GM18858 (cell line): ENCODE results near the gene PGBD2.
"Not testable (repeated sequence)": the region's sequence is repeated elsewhere in the genome, so short reads cannot be mapped to it uniquely, and the experiment has no call there.

Source experiments
- ATAC-seq: cut with Tn5 transposase; IDR thresholded peaks from one replicate; pipeline ENCODE4 v1.9.1; 2021; ENCODE audit not compliant: unreplicated experiment

The PGBD2 gene

DNA sequence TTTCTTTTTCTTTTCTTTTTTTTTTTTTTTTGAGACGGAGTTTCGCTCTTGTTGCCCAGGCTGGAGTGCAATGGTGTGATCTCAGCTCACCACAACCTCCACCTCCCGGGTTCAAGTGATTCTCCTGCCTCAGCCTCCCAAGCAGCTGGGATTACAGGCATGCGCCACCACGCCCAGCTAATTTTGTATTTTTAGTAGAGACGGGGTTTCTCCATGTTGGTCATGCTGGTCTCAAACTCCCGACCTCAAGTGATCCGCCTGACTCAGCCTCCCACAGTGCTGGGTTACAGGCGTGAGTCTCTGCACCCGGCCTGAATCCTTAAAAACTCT lies 16.2 kb upstream of the PGBD2 start:
- not testable (repeated sequence) for ATAC-seq

DNA sequence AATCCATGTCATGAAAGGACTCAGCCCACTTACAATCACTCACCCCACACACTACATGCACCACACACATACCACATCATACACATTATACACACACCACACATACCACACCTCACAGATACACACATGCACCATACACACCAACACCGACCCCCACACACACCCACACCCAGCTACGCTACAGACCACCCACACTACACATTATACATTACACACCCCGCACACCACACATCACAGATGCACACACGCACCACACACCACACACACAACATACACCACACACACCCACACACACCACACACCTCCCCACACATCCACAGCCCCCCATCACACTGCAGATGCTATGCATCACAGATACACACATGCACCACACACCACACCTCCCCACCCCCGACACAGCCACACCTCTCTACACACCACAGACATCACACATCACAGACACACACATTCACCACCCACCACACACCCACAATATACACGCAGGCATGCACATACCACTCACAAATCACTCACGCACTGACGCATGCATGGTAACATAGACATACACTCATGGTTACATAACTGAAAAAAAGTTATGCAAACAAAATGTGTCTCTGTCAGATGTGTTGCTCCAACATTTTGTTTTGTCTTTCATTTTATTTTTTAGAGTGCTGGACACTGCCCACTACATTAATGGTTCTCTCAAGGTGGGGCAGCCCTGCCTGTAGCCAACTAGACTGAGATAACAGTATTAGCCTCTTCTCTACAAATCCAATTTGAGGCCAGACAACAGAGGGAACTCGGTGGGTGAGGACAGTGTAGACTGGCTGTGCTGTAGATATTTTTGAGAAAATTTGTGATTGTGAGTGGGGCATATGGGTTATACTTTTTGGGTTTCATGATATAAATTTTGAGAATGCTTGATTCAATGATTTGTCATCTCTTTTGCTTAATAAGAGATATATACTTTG lies 15.2 kb upstream of the PGBD2 start:
- no peak for ATAC-seq

DNA sequence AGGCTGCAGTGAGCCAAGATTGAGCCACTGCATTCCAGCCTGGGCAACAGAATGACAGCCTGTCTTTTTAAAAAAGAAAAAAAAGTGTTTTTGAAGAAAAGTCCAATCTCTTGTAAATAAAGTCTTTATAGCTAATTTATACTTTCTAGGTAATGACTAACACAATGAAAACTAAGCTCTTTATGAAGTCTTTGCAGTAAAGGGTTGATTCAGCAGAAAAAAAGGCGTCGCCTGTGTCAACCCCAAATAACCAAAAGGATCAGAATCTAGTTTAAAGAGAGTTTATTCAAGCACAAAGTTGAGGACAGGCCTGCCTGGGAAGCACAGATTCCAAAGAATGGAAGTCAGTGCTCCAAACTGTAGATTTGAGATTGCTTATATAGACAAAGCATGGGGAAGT lies 14.3 kb upstream of the PGBD2 start:
- ATAC-seq: no peak

DNA sequence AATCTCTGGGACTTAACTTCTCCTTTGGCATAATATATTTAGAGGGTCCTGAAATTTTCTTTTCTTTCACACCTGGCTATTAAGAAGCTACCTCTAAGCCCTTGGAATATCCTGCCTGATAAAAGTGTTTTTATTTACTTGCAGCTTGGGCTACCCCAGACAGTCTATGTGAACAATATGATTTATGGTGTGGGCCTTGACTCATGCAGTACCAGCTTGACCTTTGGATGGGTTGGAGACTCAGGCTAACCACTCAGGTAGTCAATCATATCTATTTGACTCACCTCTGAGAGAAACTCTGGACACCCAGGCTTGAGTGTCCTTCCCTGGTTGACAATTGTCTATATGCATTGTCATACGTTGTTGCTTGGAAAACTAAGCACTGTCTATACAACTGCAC lies 13.4 kb upstream of the PGBD2 start:
- ATAC-seq: no peak

DNA sequence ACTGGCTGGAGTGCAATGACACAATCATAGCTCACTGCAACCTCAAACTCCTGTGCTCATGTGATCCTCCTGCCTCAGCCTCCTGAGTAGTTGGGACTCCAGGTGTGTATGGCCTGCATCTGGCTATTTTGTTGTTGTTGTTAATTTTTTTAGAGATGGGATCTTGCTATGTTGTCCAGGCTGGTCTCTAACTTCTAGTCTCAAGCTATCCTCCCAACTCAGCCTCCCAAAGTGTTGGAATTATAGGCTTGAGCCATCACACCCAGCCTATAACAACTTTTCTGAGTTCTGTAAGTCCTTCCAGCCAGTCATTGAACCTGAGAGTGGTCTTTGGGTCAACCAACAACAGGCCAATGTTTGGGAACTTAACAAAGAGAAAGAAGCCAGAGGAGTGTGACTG lies 11.2 kb upstream of the PGBD2 start:
- no peak for ATAC-seq

DNA sequence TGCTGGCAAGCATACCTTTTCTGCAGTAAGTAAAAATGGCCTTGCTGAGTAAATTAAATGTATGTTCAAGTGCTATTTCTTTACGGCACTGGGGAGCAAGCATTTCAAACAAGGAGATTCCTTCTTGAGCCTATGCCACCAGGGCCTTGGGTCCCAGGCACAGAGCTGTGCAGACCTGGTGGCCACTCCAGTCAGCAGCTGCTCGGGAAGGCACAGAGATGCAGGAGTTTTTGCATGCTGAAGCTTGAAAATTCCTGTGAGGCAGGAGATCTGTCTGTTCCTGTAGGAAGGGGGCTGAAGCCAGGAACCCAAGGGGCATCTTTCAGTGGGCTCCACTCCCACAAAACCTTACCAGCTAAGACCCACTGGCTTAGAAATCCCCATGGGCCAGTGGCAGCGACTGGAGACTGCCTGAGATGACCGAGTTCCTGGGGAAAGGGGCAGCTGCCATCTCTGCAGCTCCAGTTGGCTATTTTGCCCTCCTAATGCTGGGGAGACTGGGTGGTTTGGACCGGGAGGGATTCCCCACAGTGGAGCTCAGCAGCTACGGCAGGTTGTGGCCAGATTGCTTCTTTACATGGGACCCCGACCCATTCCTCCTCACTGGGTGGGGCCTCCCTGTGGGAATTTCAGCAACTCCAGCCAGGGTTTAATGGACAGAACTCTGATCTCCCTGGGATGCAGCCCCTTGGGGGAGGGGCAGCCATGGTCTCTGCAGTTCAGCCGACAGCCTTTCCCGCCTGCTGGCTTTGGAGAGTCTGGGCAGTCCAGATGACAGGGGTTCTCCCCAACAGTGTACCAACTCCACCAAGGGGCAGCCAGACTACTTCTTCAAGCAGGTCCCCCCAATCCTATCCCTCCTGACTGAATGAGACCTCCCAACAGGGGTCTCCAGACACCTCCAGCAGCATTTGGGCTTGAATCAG lies 8.4 kb upstream of the PGBD2 start:
- no peak for ATAC-seq

DNA sequence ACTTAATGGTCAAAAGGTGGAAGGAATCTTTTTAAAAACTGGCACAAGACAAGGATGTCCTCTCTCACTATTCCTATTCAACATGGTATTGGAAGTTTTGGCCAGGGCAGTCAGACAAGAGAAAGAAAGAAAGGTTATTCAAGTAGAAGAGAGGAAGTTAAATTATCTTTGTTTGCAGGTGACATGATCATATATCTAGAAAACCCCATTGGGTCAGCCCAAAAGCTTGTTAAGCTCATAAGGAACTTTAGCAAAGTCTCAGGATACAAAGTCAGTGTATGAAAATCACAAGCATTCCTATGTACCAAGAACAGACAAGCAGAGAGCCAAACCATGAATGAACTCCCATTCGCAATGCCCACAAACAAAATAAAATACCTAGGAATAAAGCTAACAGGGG lies 5.4 kb upstream of the PGBD2 start:
- no peak for ATAC-seq

DNA sequence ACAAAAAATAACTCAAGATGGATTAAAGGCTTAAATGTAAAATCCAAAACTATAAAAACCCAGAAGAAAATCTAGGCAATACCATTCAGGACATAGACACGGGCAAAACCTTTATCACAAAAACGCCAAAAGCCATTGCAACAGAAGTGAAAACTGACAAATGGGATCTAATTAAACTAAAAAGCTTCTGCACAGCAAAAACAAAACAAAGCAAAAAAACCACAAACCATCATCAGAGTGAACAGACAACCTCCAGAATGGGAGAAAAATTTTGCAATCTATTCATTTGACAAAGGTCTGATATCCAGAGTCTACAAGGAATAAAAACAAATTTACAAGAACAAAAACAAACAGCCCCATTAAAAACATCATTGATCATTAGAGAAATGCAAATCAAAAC lies 4.5 kb upstream of the PGBD2 start:
- ATAC-seq: no peak

DNA sequence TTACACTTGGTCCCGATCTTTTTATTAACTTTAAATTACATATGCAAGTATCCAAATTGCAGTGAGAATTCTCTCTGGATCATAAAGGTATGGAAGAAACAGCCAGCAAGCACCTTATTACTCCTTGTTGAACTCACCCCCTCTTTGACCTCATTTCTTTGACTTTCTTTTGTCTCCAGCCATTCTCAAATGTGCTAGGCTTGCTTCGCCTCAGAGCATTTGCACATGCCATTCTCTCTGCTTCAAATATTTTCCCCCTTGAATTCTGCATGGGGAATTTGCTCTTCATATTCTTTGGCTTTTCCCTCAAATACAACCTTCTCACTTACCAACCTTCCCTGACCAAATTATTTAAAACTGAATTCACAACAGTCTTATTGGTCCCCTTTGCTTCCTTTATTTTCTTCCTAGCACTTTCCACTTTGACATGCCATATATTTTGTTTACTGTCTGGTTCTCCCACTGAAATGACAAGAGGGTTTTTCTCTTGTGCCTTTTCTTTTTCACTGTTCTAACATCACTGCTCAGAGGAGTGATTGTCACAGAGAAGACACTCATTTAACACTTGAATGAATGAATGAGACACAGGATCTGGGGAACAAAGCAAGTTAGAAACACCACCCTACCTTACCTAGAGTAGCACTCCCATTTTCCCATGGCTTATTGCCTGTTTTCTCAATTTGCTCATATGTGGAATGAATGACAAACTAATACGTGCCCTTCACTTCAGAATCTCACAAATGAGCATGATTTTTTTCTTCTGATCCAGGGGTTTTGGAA lies 1.4 kb upstream of the PGBD2 start:
- no peak for ATAC-seq

DNA sequence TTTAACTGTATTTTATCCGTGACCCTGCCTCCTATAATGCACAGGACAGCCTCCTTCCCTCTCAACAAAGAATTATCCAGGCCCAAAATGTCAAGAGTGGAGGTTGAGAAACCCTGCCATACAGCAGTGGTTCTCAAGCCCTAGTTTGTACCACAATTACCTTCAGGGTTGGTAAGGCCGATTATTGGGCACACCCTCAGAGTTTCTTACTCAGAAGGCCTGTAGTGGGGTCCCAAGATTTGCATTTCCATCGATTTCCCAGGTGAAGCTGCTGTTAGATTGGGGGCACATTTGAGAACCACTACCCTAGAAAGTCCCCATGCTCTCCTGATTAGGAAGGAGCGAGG lies 400 bp upstream of the PGBD2 start:
- no peak for ATAC-seq

DNA sequence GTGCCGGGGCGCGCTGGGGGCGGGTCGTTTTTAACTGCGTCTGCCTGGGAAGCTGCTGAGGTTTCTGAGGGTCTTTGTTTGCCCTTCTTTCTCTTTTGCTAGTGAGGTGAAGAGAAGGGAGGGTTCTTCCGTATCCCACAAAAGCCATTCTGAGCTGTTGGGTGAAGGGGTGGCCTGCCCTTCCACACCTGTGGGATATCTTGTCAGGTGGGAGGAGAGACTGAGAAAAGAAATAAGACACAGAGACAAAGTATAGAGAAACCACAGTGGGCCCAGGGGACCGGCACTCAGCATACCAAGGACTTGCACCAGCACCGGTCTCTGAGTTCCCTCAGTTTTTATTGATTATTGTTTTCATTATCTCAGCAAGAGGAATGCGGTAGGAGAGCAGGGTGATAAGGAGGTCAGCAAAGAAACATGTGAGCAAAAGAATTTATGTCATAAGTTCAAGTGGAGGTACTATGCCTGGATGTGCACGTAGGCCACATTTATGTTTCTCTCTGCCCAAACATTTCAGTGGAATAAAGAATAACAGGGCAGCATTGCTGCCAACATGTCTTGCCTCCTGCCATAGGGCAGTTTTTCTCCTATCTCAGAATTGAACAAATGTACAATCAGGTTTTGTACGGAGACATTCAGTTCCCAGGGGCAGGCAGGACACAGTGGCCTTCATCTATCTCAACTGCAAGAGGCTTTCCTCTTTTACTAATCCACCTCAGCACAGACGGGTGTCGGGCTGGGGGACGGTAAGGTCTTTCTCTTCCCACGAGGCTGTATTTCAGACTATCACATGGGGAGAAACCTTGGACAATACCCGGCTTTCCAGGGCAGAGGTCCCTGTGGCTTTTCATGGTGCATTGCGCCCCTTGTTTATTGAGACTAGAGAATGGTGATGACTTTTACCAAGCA lies 972 bp downstream of the PGBD2 start:
- no peak for ATAC-seq

DNA sequence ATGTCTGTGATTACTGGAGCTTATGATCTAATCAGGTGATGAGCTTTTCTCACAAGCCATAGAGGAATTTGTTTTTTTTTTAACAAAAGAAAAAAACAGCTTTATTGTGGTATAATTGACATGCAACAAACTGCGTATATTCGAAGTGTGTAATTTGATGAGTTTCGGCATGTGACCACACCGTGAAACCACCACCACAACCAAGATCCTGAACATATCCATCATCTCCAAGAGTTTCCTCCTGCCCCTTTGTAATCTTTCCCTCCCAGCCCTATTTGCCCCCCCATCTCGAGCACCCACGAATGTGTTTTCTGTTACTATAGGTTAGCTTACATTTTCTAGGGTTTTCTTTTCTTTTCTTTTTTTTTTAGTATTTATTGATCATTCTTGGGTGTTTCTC lies 4.7 kb downstream of the PGBD2 start:
- no peak for ATAC-seq

DNA sequence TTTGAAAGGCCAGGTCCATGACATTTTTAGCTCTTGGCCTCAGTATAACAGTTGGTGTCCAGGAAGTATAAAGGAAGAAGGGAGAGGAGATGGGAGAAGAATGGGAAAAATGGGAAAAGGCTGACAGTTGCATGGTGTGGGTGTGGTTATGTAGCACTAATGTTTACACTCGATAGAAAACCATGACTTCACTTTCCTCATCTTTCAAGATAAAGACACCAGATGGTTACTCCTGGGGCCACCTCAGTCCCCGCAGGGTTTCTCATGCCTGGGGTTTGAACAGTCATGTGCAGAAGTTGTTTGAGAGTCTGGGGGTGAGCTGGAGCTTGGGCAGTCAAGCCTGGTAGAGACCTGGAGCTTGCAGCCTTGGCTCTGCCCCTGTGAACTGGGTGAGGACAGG lies 7.9 kb downstream of the PGBD2 start:
- ATAC-seq: no peak

DNA sequence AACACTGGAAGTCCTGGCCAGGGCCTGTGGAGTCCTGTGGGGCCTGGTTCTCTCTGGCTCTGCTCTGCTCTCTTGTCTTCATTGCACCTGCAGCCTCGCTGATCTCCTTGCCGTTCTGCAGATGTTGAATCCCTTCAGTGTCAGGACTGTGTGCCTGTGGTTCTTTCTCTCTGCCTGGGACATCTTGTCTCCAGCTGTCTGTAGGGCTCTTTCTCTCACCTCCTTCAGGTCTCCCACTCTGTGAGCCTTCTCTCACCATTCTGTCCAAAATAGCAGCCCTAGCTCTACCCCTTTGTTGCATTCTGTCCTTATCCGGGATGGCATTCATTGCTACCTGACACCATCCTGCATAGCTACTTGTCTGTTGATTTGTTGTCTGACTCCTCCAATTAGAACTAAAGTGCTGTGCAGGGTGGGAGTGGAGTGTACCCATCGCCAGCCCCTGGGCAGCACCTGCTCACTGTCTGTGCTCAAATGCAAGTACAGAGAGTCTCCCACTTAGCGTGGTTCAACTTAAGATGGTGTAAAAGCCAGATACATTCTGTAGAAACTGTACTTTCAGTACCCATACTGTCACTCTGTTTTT lies 8.9 kb downstream of the PGBD2 start:
- ATAC-seq: no peak

DNA sequence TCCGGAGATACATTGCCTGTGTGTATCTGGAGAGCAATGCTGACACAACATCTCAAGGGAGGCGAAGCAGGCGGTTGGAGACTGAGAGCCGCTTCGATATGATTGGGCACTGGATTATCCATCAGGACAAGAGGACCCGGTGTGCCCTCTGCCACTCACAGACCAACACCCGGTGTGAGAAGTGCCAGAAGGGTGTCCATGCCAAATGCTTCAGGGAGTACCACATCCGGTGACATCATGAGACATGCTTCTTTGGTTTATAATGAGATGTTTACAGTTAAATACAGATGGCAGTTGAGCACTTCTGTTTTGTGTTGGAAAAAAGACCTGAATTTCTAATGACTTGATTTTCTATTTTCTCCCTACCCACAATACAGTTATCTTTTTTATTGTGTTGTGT lies 12.1 kb downstream of the PGBD2 start:
- no peak for ATAC-seq

DNA sequence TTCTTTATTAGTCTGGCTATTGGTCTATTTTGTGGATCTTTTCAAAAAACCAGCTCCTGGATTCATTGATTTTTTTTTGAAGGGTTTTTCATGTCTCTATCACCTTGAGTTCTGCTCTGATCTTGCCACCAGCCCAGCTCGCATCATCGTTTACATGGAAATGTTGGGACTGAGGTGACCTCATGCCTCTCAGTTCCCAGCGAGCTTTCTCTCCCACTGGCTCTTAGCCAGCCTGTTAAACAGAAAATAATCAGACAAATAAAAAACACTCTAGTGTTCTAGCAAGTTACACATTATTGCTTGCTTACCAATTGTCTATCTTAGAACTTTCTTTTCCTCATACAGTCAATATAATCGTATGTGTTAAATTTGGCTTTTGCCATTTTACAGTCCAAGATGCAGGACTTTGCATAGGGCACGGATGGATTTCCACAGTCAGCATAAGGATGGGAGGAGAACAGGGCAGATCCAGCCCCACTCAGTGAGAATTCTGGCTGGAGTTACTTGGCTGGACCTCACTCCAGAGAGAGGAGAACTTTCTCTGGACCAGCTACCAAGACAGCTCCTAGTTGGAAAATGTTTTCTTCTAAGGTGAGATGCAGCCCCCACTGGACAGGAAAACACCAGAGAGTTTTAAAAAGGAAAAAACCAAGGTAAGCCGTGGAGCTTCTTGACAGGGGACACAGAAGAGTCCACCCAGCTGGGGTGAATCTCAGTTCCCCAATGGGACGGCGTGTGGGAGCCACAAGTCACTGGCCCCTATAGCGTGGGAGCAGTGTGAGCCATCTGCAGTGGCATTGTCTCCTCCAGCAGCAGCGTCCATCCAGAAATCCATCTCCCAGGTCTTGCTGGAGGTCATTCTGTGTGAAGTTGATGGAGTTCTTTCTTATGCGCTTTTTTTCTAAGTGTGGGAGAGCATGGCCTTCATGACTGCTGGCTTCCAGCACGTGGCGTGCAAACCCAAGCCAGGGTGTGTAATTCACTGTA lies 17.6 kb downstream of the PGBD2 start:
- ATAC-seq: no peak

DNA sequence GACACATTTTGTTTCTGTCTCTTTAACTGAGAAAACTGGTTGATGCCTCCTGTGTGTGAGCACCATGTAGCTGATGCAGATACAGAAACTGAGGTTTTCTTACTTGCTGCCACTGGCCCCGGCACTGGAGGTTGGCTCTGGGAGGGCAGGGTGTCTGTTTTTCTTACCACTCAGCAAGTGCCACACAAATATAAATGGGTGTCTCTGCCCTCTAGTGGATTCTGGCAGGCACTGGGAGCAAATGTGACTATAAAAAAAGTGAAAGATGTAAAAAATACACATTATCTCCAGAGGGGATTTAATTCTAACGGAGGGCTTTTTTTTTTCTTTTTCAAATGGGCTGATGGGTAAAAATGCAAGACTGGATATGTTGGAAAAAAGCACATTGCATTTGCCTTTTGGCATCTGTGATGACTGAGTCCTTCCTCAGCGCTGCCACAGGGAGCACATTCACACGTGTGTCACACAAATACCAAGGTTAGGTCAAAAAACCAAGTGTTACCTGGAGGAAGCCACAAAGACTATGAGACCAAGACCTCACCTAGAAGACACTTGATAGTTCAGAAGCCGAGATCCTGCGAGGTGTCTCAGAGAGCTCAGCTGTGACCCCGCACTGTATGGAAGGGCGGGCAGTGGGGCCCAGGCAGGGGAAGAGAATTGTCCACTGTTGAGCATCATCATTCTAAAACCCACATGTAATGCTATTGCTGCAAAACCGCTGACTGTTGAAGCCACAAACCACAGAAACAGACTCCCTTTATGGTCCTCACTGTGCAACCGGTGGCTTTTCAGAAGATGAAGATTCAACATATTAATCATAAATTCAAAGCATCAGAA lies 18.9 kb downstream of the PGBD2 start:
- peak; percentile 78 for ATAC-seq

DNA sequence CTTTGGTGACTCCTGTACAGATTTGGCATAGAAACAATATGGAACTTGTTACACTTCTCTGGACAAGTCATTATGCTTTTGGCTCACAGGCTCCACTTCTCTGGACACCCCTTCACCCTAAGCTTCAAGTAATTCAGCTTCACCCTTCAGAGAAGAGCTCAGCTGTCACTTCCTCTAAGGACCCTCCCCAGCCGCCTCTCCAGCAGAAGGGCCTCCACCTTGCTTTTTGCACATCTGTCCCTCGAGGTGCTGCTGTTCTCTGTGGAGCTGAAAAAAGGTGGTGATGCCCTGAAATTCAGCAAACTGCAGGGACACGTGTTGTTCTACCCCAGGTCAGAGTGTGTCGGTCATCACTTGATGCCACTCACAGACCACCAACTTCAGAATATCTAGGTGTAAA lies 19.8 kb downstream of the PGBD2 start:
- not testable (repeated sequence) for ATAC-seq
